Head of caudate nucleus (tissue), 42 donors: Measurements from ENCODE around the gene HLCS.
A peak's percentile ranks its signal among the peaks of the same experiment; 100 is the strongest.

Source experiments
- DNase-seq, 42 donors: peaks; one replicate each; pipeline versions ENCODE4 v3.0.0 to v3.0.0-alpha.2; 2020 to 2021; ENCODE audit warnings: mixed read lengths in 7 of 42
- intact Hi-C: fragments of 100-400 bp; cut with DNase I; formaldehyde crosslinking; loops from one replicate; pipeline ENCODE4 v1.15.0; 2022

Gene HLCS

GRCh38 chr21:36708286-36709029 lies 258.0 kb downstream of the HLCS start:
- intact Hi-C loops = no loop called here
- DNase-seq = peak in 5 of 42 donors; percentile 6 to 37 (median 25)

GRCh38 chr21:36707763-36708285 lies 258.6 kb downstream of the HLCS start:
- intact Hi-C loops = no loop called here
- DNase-seq = peak in 2 of 42 donors; percentile 35 to 39

GRCh38 chr21:36706951-36707762 lies 259.3 kb downstream of the HLCS start:
- intact Hi-C loops = no loop called here
- DNase-seq = peak in 25 of 42 donors; percentile 12 to 61 (median 36)

GRCh38 chr21:36706482-36706852 lies 260.0 kb downstream of the HLCS start:
- intact Hi-C loops = no loop called here

GRCh38 chr21:36705679-36706481 lies 260.6 kb downstream of the HLCS start:
- DNase-seq = peak in 3 of 42 donors; percentile 5 to 31 (median 21)
- intact Hi-C loops = no loop called here

More at GRCh38 chr21:36706482-36706852, 260.0 kb downstream of the HLCS start:
- DNase-seq = peak in 1 of 42 donors; percentile 33

GRCh38 chr21:36704958-36705678 lies 261.4 kb downstream of the HLCS start:
- intact Hi-C loops = no loop called here

GRCh38 chr21:36704281-36704957 lies 262.1 kb downstream of the HLCS start:
- intact Hi-C loops = no loop called here
- DNase-seq = peak in 2 of 42 donors; percentile 29 to 32

More at GRCh38 chr21:36704958-36705678, 261.4 kb downstream of the HLCS start:
- DNase-seq = peak in 3 of 42 donors; percentile 19 to 39 (median 27)

GRCh38 chr21:36703626-36704280 lies 262.7 kb downstream of the HLCS start:
- intact Hi-C loops = no loop called here

GRCh38 chr21:36703123-36703522 lies 263.3 kb downstream of the HLCS start:
- no peak for DNase-seq
- intact Hi-C loops = no loop called here

More at GRCh38 chr21:36703626-36704280, 262.7 kb downstream of the HLCS start:
- DNase-seq = peak in 2 of 42 donors; percentile 18 to 19

GRCh38 chr21:36702622-36702968 lies 263.9 kb downstream of the HLCS start:
- intact Hi-C loops = no loop called here
- peak in 2 of 42 donors; percentile 26 to 29 for DNase-seq

- intact Hi-C loops = no loop called here
- DNase-seq = peak in 4 of 42 donors; percentile 3 to 28 (median 19)
These were observed 264.5 kb downstream of the HLCS start for GRCh38 chr21:36701756-36702621.

GRCh38 chr21:36700971-36701755 lies 265.3 kb downstream of the HLCS start:
- peak in 4 of 42 donors; percentile 7 to 39 (median 32) for DNase-seq
- intact Hi-C loops = no loop called here
